Measurements from ENCODE around the gene STOML3. TPM values are rescaled to one million over a fixed set of nuclear protein-coding genes. Genes with fewer than 3 reads are reported as not detected.

STOML3 gene
- total and polyA plus RNA-seq, 7 donors = not detected

- H3K27ac ChIP-seq = no peak overlapping the region
- ATAC-seq (no peak), DNase-seq (no peak)
- peaks cover 0 to 2% (median 0%) of the 10 kb centered on the region in 3 donors for H3K27me3 ChIP-seq (ENCODE audit: insufficient read depth in 3 of 3, low read length in 2 of 3)
- H3K4me1 ChIP-seq = no peaks in the 10 kb centered on the region
- no peaks in the 10 kb centered on the region for H3K9me3 ChIP-seq
- 47 to 59% (median 50%) methylated on average over 9 of the region's 9 CpGs for WGBS, 3 donors
- intact Hi-C loops (cut with DNase I) = no loop called here
- H3K4me3 ChIP-seq = no peak overlapping the region
- no peak for TF ChIP-seq CTCF (IDR thresholded peaks at IDR 0.05)
- no peaks in the 10 kb centered on the region for H3K36me3 ChIP-seq (ENCODE audit: insufficient read depth in 1 of 2, low read depth in 1 of 2)
Measured at GRCh38 chr13:38951525-38952313, 38.9 kb downstream of the STOML3 start.

- DNase-seq = no peak
- H3K36me3 ChIP-seq (ENCODE audit: insufficient read depth in 1 of 2, low read depth in 1 of 2) = no peaks in the 10 kb centered on the region
- ATAC-seq = no peak
- H3K4me1 ChIP-seq = no peaks in the 10 kb centered on the region
- no peak overlapping the region for H3K4me3 ChIP-seq
- no peaks in the 10 kb centered on the region for H3K9me3 ChIP-seq
- 34 to 67% (median 49%) methylated on average over 3 of the region's 3 CpGs for WGBS, 3 donors
- H3K27ac ChIP-seq = no peak overlapping the region
- intact Hi-C loops (cut with DNase I) = no loop called here
- H3K27me3 ChIP-seq (ENCODE audit: insufficient read depth in 3 of 3, low read length in 2 of 3) = peaks cover 0 to 2% (median 0%) of the 10 kb centered on the region in 3 donors
- TF ChIP-seq CTCF (IDR thresholded peaks at IDR 0.05) = no peak
Measured at GRCh38 chr13:38950987-38951386, 39.6 kb downstream of the STOML3 start.

GRCh38 chr13:38947054-38947453, 43.6 kb downstream of the STOML3 start:
- intact Hi-C loops (cut with DNase I) = no loop called here
- 80 to 86% (median 80%) methylated on average over 3 of the region's 3 CpGs for WGBS, 3 donors
- ATAC-seq = no peak

GRCh38 chr13:38944219-38944618, 46.4 kb downstream of the STOML3 start:
- Histone ChIP-seq H3K4me3 (no peak overlapping the region), H3K27me3 (ENCODE audit: insufficient read depth in 3 of 3, low read length in 2 of 3) (peaks cover 0 to 2% (median 0%) of the 10 kb centered on the region in 3 donors), H3K36me3 (ENCODE audit: insufficient read depth in 1 of 2, low read depth in 1 of 2) (no peaks in the 10 kb centered on the region), H3K27ac (no peak overlapping the region), H3K9me3 (no peaks in the 10 kb centered on the region), H3K4me1 (no peaks in the 10 kb centered on the region)
- TF ChIP-seq CTCF (IDR thresholded peaks at IDR 0.05) = no peak
- WGBS, 3 donors = 37 to 46% (median 38%) methylated on average over 3 of the region's 3 CpGs
- DNase-seq = no peak
- ATAC-seq = no peak
- intact Hi-C loops (cut with DNase I) = no loop called here

More at GRCh38 chr13:38947054-38947453, 43.6 kb downstream of the STOML3 start:
- Histone ChIP-seq H3K4me3 (no peak overlapping the region), H3K36me3 (ENCODE audit: insufficient read depth in 1 of 2, low read depth in 1 of 2) (no peaks in the 10 kb centered on the region), H3K4me1 (no peaks in the 10 kb centered on the region), H3K27me3 (ENCODE audit: insufficient read depth in 3 of 3, low read length in 2 of 3) (peaks cover 0 to 2% (median 0%) of the 10 kb centered on the region in 3 donors), H3K9me3 (no peaks in the 10 kb centered on the region), H3K27ac (no peak overlapping the region)
- no peak for TF ChIP-seq CTCF (IDR thresholded peaks at IDR 0.05)
- DNase-seq = no peak

Data from psoas muscle (tissue), 8 donors.